Liver (tissue), 3 donors: ENCODE measurements around the gene PEF1.

Experiments
- EGR1 ChIP-seq, 2 donors: IDR thresholded peaks; 2 replicates each; pipeline ENCODE4 v1.6.1; 2016 to 2018; ENCODE audit warnings: antibody characterized with exemption in 2 of 2, low read depth in 2 of 2
- FOXA1 ChIP-seq: IDR thresholded peaks from 2 replicates; pipeline ENCODE4 v1.6.1; 2016; ENCODE audit warnings: antibody characterized with exemption
- FOXA2 ChIP-seq: IDR thresholded peaks from 2 replicates; pipeline ENCODE4 v1.6.1; 2016; ENCODE audit warnings: antibody characterized with exemption
- GABPA ChIP-seq, 2 donors: IDR thresholded peaks in 1 of 2; conservative IDR thresholded peaks in 1 of 2; 2 replicates each; pipeline ENCODE4 v1.6.1; 2016; ENCODE audit warnings: antibody characterized with exemption in 2 of 2, mild to moderate bottlenecking in 1 of 2, moderate library complexity in 1 of 2
- HNF4A ChIP-seq, 2 donors: conservative IDR thresholded peaks; 2 replicates each; pipeline ENCODE4 v1.6.1; 2016; ENCODE audit warnings: antibody characterized with exemption in 2 of 2, mild to moderate bottlenecking in 2 of 2
- JUND ChIP-seq, 2 donors: IDR thresholded peaks; 2 replicates each; pipeline ENCODE4 v1.6.1; 2016; ENCODE audit warnings: antibody characterized with exemption in 2 of 2
- RAD21 ChIP-seq, 2 donors: IDR thresholded peaks; 2 replicates each; pipeline ENCODE4 v1.6.1; 2016; ENCODE audit warnings: antibody characterized with exemption in 2 of 2, mild to moderate bottlenecking in 2 of 2
- RXRA ChIP-seq, 2 donors: IDR thresholded peaks; 2 replicates each; pipeline ENCODE4 v1.6.1; 2017 to 2018; ENCODE audit warnings: antibody characterized with exemption in 2 of 2, mild to moderate bottlenecking in 1 of 2
- SP1 ChIP-seq: IDR thresholded peaks from 2 replicates; pipeline ENCODE4 v1.6.1; 2018; ENCODE audit warnings: antibody characterized with exemption, mild to moderate bottlenecking
- TAF1 ChIP-seq: conservative IDR thresholded peaks from 2 replicates; pipeline ENCODE4 v1.6.1; 2016; ENCODE audit warnings: antibody characterized with exemption, mild to moderate bottlenecking
- TF ChIP-seq, protein P1 (sequence below): IDR thresholded peaks from 2 replicates; pipeline ENCODE4 v1.6.1; 2016; ENCODE audit warnings: antibody characterized with exemption, mild to moderate bottlenecking
- TF ChIP-seq, protein P2 (sequence below): fragments of 150-350 bp; IDR thresholded peaks from 2 replicates; pipeline ENCODE4 v1.5.1; 2017; ENCODE audit warnings: improper control_type of control experiment, low read depth, low read length; ENCODE audit not compliant: missing input control
- TF ChIP-seq, protein P3 (sequence below): IDR thresholded peaks from 2 replicates; pipeline ENCODE4 v1.6.1; 2016; ENCODE audit warnings: antibody characterized with exemption
- TF ChIP-seq, protein P4 (sequence below): IDR thresholded peaks from 2 replicates; pipeline ENCODE4 v1.6.1; 2016; ENCODE audit warnings: antibody characterized with exemption
- donor health status: healthy.
- donor health status: healthy.

DNA sequence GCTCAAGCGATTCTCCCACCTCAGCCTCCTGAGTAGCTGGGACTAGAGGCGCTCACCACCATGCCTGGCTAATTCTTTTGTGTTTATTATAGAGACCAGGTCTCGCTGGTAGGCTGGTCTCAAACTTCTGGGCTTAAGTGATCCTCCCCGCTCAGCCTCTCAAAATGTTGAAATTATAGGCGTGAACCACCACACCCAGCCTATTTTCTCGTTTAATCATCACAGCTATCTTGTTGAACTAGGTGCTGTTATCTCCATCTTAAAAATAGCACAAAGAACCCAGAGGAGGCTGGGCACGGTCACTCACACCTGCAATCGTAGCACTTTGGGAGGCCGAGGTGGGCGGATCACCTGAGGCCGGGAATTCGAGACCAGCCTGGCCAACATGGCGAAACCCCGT, 31.1 kb upstream of the PEF1 start:
- TF ChIP-seq, protein P1, sequence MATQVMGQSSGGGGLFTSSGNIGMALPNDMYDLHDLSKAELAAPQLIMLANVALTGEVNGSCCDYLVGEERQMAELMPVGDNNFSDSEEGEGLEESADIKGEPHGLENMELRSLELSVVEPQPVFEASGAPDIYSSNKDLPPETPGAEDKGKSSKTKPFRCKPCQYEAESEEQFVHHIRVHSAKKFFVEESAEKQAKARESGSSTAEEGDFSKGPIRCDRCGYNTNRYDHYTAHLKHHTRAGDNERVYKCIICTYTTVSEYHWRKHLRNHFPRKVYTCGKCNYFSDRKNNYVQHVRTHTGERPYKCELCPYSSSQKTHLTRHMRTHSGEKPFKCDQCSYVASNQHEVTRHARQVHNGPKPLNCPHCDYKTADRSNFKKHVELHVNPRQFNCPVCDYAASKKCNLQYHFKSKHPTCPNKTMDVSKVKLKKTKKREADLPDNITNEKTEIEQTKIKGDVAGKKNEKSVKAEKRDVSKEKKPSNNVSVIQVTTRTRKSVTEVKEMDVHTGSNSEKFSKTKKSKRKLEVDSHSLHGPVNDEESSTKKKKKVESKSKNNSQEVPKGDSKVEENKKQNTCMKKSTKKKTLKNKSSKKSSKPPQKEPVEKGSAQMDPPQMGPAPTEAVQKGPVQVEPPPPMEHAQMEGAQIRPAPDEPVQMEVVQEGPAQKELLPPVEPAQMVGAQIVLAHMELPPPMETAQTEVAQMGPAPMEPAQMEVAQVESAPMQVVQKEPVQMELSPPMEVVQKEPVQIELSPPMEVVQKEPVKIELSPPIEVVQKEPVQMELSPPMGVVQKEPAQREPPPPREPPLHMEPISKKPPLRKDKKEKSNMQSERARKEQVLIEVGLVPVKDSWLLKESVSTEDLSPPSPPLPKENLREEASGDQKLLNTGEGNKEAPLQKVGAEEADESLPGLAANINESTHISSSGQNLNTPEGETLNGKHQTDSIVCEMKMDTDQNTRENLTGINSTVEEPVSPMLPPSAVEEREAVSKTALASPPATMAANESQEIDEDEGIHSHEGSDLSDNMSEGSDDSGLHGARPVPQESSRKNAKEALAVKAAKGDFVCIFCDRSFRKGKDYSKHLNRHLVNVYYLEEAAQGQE, result no peak
- TF ChIP-seq, protein P2, sequence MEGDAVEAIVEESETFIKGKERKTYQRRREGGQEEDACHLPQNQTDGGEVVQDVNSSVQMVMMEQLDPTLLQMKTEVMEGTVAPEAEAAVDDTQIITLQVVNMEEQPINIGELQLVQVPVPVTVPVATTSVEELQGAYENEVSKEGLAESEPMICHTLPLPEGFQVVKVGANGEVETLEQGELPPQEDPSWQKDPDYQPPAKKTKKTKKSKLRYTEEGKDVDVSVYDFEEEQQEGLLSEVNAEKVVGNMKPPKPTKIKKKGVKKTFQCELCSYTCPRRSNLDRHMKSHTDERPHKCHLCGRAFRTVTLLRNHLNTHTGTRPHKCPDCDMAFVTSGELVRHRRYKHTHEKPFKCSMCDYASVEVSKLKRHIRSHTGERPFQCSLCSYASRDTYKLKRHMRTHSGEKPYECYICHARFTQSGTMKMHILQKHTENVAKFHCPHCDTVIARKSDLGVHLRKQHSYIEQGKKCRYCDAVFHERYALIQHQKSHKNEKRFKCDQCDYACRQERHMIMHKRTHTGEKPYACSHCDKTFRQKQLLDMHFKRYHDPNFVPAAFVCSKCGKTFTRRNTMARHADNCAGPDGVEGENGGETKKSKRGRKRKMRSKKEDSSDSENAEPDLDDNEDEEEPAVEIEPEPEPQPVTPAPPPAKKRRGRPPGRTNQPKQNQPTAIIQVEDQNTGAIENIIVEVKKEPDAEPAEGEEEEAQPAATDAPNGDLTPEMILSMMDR, result no peak
- TF ChIP-seq, protein P3, sequence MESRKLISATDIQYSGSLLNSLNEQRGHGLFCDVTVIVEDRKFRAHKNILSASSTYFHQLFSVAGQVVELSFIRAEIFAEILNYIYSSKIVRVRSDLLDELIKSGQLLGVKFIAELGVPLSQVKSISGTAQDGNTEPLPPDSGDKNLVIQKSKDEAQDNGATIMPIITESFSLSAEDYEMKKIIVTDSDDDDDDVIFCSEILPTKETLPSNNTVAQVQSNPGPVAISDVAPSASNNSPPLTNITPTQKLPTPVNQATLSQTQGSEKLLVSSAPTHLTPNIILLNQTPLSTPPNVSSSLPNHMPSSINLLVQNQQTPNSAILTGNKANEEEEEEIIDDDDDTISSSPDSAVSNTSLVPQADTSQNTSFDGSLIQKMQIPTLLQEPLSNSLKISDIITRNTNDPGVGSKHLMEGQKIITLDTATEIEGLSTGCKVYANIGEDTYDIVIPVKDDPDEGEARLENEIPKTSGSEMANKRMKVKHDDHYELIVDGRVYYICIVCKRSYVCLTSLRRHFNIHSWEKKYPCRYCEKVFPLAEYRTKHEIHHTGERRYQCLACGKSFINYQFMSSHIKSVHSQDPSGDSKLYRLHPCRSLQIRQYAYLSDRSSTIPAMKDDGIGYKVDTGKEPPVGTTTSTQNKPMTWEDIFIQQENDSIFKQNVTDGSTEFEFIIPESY, result no peak
- no peak for TF ChIP-seq TAF1
- no peak for TF ChIP-seq SP1
- no peak for TF ChIP-seq RXRA (IDR thresholded peaks at IDR 0.05)
- TF ChIP-seq, protein P4, sequence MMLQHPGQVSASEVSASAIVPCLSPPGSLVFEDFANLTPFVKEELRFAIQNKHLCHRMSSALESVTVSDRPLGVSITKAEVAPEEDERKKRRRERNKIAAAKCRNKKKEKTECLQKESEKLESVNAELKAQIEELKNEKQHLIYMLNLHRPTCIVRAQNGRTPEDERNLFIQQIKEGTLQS, result no peak
- no peak for TF ChIP-seq FOXA1
- no peak for TF ChIP-seq RAD21 (IDR thresholded peaks at IDR 0.05)
- no peak for TF ChIP-seq EGR1 (IDR thresholded peaks at IDR 0.05; ENCODE audit: low read depth in 2 of 2)
- TF ChIP-seq GABPA (IDR thresholded peaks at IDR 0.05 in 1 of 2, conservative IDR thresholded peaks at IDR 0.05 in 1 of 2), result no peak
- no peak for TF ChIP-seq FOXA2
- no peak for TF ChIP-seq HNF4A (conservative IDR thresholded peaks at IDR 0.05)
- TF ChIP-seq JUND (IDR thresholded peaks at IDR 0.05), result no peak
